Stimulated activated CD8-positive, alpha-beta memory T cell treated with anti-CD3 and anti-CD28 coated beads, Interleukin-2, amount 100 ng/mL, for 1 hour (primary cell): ENCODE measurements around the gene RPS6KA4.
"Not testable (repeated sequence)": the region's sequence is repeated elsewhere in the genome, so short reads cannot be mapped to it uniquely, and the experiment has no call there.

Experiments used
- DNase-seq, 2 donors: peaks; one replicate each; pipeline ENCODE4 v3.0.0-alpha.2; 2020; ENCODE audit warnings: low read depth in 2 of 2

Gene RPS6KA4

DNA sequence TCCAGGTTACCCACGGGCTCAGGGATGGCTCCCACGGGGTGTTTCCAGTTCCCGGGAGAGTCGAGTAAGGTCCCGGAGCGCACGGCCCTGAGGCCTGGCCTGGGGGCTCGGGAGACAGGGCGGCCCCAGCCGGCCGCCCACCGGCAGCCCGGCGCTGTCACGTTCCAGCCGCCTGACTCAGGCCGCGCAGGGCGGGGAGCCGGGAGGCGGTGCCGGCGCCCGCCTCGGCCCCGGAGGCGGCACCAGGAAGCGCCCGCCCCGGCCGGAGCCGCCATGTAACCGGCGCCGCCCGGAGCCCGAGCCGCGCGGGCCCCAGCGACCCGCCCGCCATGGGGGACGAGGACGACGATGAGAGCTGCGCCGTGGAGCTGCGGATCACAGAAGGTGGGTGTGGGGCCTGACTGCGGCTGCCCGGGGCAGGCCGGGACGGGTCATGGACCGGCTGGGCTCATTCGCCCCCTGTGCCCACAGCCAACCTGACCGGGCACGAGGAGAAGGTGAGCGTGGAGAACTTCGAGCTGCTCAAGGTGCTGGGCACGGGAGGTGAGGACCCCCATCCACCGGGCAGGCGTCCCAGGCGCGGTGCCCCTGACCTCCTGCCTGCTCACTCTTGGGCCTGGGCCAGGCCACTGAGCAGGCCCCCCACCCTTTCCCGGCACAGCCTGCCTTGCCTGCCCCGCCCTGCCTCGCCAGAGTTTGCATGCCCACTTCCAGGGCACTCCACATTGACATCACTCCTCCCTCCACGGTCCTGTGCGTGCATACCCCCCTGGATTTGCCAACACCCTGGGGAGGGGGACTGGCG lies at the start of gene RPS6KA4:
Gene RPS6KA4 (plus strand): TSS at position 256 of the 805 bp plus-strand sequence. CDS start 74 bp downstream, at position 330.
- no peak for DNase-seq

DNA sequence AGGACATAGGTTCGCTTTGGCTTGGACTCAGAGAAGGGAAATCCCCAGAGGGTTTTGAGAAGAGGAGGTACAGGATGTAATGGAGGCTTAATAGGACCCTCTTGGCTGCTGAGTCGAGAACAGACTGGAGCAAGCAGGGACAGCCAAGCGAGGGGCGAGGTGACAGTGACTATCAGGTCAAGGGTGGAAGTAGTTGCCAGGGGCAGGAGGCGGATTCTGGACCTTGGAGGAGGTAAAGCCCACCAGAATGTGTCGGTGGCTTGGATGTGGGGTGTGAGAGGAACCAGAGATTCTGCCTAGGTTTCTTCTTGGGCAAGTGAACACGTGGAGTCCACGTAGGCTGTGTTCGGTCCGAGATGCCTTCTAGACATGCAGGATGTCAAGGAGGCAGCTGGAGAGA lies 46.0 kb upstream of the RPS6KA4 start:
- DNase-seq, result no peak

DNA sequence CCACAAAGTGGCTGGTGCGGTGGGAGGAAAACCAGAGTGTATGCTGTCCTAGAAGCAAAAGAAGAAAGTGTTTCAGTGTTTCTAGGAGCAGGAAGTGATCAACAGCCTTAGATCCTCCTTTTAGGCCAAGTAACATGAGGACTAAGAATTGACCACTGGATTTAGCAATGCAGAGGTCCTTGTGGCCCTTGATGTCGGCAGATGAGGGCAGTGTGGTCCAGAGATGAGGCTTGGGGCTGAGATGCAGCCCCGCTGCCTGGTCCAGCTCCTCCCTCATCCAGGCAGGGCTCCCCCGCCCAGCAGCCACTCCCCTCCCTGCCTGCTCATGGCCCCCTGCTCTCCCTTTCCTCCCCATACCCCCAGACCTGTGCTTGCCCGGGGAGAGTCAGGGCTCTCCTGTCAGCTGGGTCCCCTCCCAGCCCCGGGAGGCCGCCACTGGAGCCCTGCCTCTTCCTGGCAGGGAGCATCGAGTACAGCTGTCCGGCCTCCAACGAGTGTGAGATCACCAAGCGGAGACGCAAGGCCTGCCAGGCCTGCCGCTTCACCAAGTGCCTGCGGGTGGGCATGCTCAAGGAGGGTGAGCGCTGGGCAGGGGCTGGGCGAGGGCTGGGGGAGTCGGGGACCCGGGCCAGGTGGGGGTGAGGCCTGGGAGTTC lies 45.3 kb upstream of the RPS6KA4 start:
- no peak for DNase-seq

- no peak for DNase-seq
Measured at GRCh38 chr11:64314146-64314804, 44.7 kb upstream of the RPS6KA4 start.

DNA sequence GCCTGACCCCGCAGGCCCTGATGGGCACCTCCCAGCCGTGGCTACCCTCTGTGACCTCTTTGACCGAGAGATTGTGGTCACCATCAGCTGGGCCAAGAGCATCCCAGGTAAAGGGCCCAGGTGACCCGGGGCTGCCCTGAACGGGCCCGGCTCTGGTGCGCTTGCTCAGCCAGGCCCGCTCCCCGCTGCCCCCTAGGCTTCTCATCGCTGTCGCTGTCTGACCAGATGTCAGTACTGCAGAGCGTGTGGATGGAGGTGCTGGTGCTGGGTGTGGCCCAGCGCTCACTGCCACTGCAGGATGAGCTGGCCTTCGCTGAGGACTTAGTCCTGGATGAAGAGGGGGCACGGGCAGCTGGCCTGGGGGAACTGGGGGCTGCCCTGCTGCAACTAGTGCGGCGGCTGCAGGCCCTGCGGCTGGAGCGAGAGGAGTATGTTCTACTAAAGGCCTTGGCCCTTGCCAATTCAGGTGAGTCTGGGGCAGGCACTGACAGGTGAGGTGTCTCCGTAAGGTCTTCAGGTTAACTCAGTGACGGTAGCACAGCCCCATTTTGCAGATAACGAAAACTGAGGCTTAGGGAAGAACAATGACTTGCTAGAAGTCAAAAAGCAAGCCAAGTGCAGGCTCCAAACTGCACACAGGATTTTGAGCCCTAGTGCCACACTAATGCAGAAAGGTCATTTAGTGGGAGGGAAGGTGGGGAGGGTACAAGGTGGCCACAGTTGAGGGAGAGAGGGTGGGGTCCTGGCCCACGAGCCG lies 44.0 kb upstream of the RPS6KA4 start:
- DNase-seq, result no peak

- not testable (repeated sequence) for DNase-seq
Measured at GRCh38 chr11:64315667-64316526, 43.1 kb upstream of the RPS6KA4 start.

DNA sequence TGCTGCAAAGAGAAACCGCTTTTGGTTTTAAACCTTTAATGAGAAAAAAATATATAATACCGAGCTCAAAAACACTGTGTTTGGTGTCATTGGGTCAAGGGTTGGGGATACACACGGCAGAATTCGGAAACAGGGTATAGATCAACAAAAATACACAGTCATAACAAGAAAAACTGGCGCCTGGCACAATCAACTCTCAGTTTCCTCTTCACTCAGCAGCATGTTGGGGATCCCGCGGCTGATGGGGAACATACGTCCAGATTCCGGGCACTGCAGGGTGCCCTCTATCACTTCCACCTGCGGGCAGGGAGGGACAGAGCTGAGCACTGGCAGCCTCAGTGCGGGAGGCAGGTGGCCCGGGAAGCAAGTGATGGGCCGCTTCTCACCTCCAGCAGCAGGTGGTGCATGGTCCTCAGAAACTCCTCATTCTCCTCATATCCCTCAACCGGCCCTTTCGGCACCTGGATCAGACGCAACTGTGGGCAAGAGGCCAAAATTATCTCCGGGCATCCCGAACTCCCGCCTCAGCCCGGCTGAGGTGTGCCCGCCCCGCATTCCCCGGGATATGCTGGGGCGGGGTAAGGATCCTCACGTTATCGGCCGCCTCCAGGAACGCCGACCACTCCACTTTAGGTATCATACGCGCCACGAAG lies 42.2 kb upstream of the RPS6KA4 start:
- no peak for DNase-seq

DNA sequence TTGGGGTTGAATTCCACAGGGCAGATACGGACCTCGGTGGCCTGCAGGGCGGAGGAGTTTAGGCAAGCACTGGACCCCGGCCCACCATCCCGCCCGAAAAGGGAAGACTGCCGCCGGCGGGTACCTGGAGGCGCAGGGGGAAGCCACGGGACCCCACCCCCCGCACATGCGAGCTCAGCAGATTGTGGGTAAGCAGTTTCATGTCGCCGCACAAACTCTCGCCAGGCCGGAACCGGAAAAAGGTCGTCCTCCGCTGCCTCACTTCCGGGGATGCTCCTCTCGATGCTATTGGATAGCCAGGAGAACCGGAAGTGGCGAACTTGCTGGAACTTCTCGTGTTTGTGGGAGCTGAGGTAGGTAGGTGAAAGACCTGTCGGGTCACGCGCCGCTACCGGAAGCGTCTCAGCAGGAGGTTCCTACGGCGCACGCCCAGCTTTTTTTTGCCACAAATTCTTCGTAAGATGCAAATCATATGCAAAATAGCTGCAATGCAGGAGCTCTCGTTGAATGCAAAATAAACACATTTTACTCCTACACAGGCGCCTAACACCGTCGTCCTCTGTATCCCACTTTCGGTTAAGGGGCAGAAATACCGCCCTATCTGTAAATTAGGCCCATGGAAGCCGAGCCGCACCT lies 41.5 kb upstream of the RPS6KA4 start, which contains the start of gene TRMT112:
Gene TRMT112 (minus strand): TSS at position 235 of the 636 bp plus-strand sequence. CDS start 33 bp downstream, at position 202.
- DNase-seq, result peak; percentile 86 to 89

DNA sequence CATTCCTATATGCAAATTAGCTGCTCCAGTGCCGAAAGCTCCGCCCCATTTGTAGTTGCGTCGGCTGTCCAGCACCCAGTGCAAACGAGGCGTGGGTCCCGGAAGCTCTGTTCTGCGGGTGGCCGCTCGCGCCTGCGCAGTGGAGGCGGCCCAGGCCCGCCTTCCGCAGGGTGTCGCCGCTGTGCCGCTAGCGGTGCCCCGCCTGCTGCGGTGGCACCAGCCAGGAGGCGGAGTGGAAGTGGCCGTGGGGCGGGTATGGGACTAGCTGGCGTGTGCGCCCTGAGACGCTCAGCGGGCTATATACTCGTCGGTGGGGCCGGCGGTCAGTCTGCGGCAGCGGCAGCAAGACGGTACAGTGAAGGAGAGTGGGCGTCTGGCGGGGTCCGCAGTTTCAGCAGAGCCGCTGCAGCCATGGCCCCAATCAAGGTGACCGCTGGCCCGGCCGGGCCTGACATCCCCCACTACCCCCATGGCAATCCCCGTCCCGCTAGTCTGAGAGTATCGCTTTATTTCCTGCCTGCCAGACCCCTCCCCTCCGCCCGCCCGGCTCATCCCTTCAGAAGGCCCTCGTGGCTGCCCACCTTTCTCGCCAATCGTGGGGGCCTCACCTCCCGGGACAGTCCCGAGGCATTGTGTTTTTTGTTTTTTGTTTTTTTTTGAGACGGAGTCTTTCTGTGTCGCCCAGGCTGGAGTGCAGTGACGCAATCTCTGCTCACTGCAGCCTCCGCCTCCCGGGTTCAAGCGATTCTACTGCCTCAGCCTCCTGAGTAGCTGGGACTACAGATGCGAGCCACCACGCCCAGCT lies 40.8 kb upstream of the RPS6KA4 start, which contains the start of gene PRDX5:
Gene PRDX5 (plus strand): TSS at position 161 of the 805 bp plus-strand sequence. CDS start 95 bp downstream, at position 256.
- DNase-seq, result peak; percentile 87 to 88

GRCh38 chr11:64318766-64319761 lies 39.9 kb upstream of the RPS6KA4 start:
- DNase-seq, result no peak

DNA sequence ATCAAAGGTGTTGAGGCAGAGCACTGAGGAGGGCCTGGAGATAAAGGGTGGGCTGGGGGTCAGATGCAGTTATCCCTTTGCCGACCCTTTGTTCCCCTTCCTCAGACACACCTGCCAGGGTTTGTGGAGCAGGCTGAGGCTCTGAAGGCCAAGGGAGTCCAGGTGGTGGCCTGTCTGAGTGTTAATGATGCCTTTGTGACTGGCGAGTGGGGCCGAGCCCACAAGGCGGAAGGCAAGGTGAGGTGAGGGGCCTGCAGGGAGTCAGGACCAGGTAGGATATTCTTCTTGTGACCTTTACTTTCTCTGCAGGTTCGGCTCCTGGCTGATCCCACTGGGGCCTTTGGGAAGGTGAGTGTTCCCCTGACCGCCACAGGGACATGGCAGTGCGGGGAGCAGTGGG lies 38.4 kb upstream of the RPS6KA4 start:
- DNase-seq, result no peak

DNA sequence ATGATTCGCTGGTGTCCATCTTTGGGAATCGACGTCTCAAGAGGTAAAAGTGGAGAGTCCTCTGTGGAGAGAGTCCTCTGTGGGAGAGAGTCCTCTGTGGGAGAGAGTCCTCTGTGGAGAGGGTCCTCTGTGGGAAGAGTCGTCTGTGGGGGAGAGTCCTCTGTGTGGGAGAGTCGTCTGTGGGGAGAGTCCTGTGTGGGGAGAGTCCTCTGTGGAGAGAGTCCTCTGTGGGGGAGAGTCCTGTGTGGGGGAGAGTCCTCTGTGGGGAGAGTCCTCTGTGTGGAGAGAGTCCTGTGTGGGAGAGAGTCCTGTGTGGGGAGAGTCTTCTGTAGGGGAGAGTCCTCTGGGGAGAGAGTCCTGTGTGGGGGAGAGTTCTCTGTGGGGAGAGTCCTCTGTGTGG lies 37.9 kb upstream of the RPS6KA4 start:
- no peak for DNase-seq

- no peak for DNase-seq
Measured at GRCh38 chr11:64321533-64321932, 37.4 kb upstream of the RPS6KA4 start.

- no peak for DNase-seq
Measured at GRCh38 chr11:64322925-64323260, 36.1 kb upstream of the RPS6KA4 start.

- no peak for DNase-seq
Measured at GRCh38 chr11:64323373-64323772, 35.6 kb upstream of the RPS6KA4 start.

- DNase-seq, result not testable (repeated sequence)
Measured at GRCh38 chr11:64323984-64324383, 35.0 kb upstream of the RPS6KA4 start.

DNA sequence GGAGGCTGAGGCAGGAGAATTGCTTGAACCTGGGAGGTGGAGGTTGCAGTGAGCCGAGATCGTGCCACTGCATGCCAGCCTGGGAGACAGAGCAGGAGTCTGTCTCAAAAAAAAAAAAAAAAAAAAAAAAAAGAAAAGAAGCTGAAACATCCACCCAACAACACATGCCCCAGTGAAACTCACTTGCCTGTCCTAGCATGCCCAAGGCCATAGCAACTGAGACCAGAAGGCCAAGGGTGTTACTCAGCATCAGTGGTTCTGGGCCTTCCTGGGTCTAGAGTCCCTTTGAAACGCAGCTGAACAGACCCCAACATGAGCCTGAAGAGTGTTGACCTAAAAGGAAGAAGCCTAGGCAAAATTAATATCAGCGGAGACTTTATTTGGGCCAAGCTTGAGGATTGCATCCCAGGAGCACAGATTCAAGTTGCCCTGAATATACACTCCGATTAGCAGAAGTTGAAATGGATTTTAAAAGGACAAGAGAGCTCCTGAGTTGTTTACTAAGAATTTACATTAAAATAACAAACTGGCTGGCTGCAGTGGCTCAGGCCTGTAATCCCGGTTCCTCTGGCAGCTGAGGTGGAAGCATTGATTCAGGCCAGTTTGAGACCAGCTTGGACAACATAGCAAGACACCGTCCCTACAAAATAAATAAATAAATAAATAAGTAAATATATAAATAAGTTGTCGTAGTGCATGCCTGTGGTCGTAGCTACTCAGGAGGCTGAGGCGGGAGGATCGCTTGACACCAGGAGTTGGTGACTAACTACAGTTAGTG lies 34.1 kb upstream of the RPS6KA4 start:
- no peak for DNase-seq
